Stimulated activated CD4-positive, alpha-beta T cell treated with anti-CD3 and anti-CD28 coated beads, Interleukin-12 subunit alpha, Interleukin-12 subunit beta, amount 100 ng/mL, for 48 hours (primary cell): Measurements from ENCODE around the gene KTN1.

ENCODE experiments used
- DNase-seq, 3 donors: peaks; one replicate each; pipeline ENCODE4 v3.0.0-alpha.2; 2020; ENCODE audit warnings: low read depth in 2 of 3, low spot score in 1 of 3

KTN1 gene

GRCh38 chr14:55671641-55672040 lies 91.6 kb downstream of the KTN1 start:
- no peak for DNase-seq

GRCh38 chr14:55673048-55673447 lies 93.0 kb downstream of the KTN1 start:
- no peak for DNase-seq

- DNase-seq, result no peak
Observed at GRCh38 chr14:55681096-55681495, 101.1 kb downstream of the KTN1 start.

- DNase-seq, result no peak
Observed at GRCh38 chr14:55684956-55685584, 105.1 kb downstream of the KTN1 start.

- no peak for DNase-seq
Observed at GRCh38 chr14:55686713-55687112, 106.7 kb downstream of the KTN1 start.

- DNase-seq, result no peak
Observed at GRCh38 chr14:55688566-55688965, 108.6 kb downstream of the KTN1 start.

- no peak for DNase-seq
Observed at GRCh38 chr14:55689981-55690871, 110.2 kb downstream of the KTN1 start.

- no peak for DNase-seq
Observed at GRCh38 chr14:55691659-55692058, 111.7 kb downstream of the KTN1 start.

GRCh38 chr14:55693904-55694303 lies 113.9 kb downstream of the KTN1 start:
- DNase-seq, result no peak

GRCh38 chr14:55697414-55697861 lies 117.4 kb downstream of the KTN1 start:
- no peak for DNase-seq

GRCh38 chr14:55698051-55698450 lies 118.0 kb downstream of the KTN1 start:
- no peak for DNase-seq

- no peak for DNase-seq
Observed at GRCh38 chr14:55699131-55700057, 119.4 kb downstream of the KTN1 start.

- no peak for DNase-seq
Observed at GRCh38 chr14:55701638-55702037, 121.6 kb downstream of the KTN1 start.

- DNase-seq, result no peak
Observed at GRCh38 chr14:55702511-55702910, 122.5 kb downstream of the KTN1 start.

- DNase-seq, result no peak
Observed at GRCh38 chr14:55704654-55705053, 124.6 kb downstream of the KTN1 start.

- no peak for DNase-seq
Observed at GRCh38 chr14:55705651-55706364, 125.8 kb downstream of the KTN1 start.

- DNase-seq, result no peak
Observed at GRCh38 chr14:55706365-55706684, 126.3 kb downstream of the KTN1 start.

- DNase-seq, result no peak
Observed at GRCh38 chr14:55706893-55707292, 126.9 kb downstream of the KTN1 start.

GRCh38 chr14:55707365-55707804 lies 127.4 kb downstream of the KTN1 start:
- DNase-seq, result no peak

- no peak for DNase-seq
Observed at GRCh38 chr14:55710506-55711041, 130.6 kb downstream of the KTN1 start.
